ENCODE results near the gene UNC5C. TPM values are rescaled to one million over a fixed set of nuclear protein-coding genes. Genes with fewer than 3 reads are reported as not detected.

The UNC5C gene
- total RNA-seq, 2 donors from 2014 or later: not detected

DNA sequence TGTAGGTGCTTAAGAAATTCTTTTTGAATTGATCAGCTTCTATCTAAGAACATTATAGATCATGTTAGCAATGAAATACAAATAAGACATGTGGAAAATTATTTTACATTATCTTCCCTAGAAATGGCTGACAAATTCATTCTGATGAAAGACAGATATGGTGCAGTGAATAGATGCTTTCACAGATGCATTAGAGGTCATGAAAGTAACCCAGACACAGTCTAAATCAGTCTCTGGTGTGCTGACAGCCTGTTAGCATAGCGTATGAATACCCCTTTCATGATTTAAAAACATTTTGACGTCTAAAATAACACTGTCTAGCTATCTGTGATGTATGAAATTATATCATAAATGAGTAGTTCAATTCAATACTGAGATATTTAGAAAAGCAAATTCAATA lies 180.9 kb downstream of the UNC5C start:
- Mint-ChIP-seq H3K27ac (no peak overlapping the region), H3K9me3 (no peaks in the 10 kb centered on the region), H3K36me3 (no peaks in the 10 kb centered on the region), H3K27me3 (no peaks in the 10 kb centered on the region), H3K4me1 (ENCODE audit: low read depth in 2 of 2) (no peaks in the 10 kb centered on the region), H3K4me3 (no peak overlapping the region)
- ATAC-seq: no peak
- no peak for DNase-seq (ENCODE audit: low spot score)

DNA sequence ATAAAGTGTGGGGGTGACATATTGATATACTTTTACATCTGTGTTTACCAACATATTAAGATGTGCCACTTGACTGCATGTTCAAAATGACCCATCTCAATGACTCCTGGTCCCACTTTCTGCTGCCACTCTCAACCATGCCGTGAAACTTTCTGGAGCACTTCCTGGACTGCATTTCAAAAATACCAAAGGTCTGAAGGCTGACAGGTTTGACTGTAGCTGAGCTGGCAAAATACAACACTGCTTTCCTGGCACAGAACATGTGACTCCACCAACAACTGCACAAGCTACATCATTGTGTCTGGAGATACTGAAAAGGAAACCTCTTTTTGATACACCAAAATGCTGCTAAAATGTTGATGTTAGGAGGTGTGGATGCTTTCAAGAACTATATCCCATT lies 184.8 kb downstream of the UNC5C start:
- Mint-ChIP-seq H3K4me1 (ENCODE audit: low read depth in 2 of 2) (no peaks in the 10 kb centered on the region), H3K36me3 (no peaks in the 10 kb centered on the region), H3K9me3 (no peaks in the 10 kb centered on the region), H3K27me3 (no peaks in the 10 kb centered on the region), H3K27ac (no peak overlapping the region), H3K4me3 (no peak overlapping the region)
- ATAC-seq (no peak), DNase-seq (ENCODE audit: low spot score) (no peak)

DNA sequence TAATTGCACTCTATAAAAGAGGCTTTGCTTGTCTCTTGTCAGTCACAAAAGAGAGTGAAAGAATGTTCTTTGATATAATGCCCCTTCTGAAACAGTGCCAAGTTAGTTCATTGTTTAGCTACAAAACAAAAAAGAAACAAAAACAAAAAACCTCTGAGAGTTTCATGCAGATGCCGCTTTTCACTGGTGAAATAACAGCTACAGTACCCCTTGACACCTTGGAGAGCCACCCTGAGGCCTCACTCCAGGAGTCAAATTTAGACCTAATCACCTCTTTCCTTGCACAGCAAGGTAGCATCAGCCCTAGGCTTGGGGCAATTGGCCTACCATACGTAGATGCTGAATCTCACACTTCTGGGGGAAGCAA lies 185.2 kb downstream of the UNC5C start:
- Mint-ChIP-seq H3K4me1 (ENCODE audit: low read depth in 2 of 2) (no peaks in the 10 kb centered on the region), H3K27ac (no peak overlapping the region), H3K36me3 (no peaks in the 10 kb centered on the region), H3K27me3 (no peaks in the 10 kb centered on the region), H3K9me3 (no peaks in the 10 kb centered on the region), H3K4me3 (no peak overlapping the region)
- ATAC-seq (no peak), DNase-seq (ENCODE audit: low spot score) (no peak)

DNA sequence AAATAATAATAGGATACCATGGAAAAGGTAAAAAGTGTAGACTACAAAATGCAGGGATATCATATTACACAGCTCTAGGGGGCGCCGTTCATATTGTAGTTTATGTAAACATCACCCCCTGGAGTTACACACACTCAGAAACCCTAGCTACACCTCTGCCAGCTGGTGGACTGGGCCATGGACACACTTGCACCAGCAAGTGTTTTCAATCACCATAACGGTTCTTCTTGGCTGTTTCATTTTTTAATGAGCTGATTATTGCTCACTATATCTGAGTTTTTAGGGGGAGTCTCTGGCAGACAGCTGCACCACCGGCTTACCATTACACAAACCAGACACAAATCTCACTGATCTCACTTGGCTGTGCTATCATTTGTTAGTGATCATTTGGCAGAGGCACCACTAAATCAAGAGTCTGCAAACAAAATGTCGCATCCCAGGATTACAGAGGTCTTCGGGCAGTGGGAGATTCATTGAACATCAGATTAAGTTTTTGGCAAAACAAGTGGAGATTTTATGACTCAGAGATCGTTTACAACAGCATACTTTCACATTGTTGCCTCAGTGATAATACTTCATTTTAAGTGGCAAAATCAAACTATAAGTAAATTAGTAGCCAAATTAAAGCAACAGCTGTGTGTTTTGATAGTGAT lies 185.7 kb downstream of the UNC5C start:
- no peak overlapping the region for H3K27ac Mint-ChIP-seq
- DNase-seq (ENCODE audit: low spot score): no peak
- no peaks in the 10 kb centered on the region for H3K36me3 Mint-ChIP-seq

DNA sequence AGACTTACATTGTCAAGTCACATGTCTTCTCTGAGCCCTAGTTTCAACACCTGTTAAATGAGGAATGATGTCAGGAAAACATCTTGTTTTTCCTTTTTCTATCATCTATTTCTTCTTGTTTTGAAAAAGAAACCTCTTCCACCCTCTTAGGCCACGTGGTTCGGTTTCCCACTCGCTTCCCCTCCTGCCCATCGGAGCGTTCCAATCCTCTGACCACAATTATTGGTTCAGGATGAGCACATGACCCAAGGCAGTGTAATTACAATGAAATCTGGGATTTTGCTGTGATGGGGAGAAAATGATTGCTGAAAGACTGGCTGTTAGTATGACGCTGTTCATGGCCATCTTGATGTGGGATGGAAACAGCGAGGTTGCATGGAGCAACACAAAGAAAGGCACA lies 186.7 kb downstream of the UNC5C start:
- no peaks in the 10 kb centered on the region for H3K27me3 Mint-ChIP-seq
- H3K4me3 Mint-ChIP-seq: no peak overlapping the region
- ATAC-seq (no peak), DNase-seq (ENCODE audit: low spot score) (no peak)
- no peak overlapping the region for H3K27ac Mint-ChIP-seq
- no peaks in the 10 kb centered on the region for H3K4me1 Mint-ChIP-seq (ENCODE audit: low read depth in 2 of 2)
- H3K36me3 Mint-ChIP-seq: no peaks in the 10 kb centered on the region
- peaks cover 2% of the 10 kb centered on the region for H3K9me3 Mint-ChIP-seq

More for the DNA sequence above, 185.7 kb downstream of the UNC5C start:
- no peak for ATAC-seq
- Mint-ChIP-seq H3K9me3 (no peaks in the 10 kb centered on the region), H3K27me3 (no peaks in the 10 kb centered on the region), H3K4me3 (no peak overlapping the region), H3K4me1 (ENCODE audit: low read depth in 2 of 2) (no peaks in the 10 kb centered on the region)

DNA sequence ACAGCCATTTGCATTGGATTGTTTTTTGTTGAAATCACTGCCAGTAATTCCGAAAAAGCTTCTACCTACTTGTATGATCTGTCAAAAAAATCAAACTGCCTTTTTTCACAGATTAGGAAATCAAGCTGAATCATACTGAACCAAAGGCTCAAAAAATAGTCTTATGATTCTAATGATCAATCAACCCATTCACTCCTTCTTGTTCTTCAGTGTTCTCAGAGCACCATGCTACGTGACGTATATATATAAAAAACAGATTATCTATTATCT lies 187.1 kb downstream of the UNC5C start:
- no peak overlapping the region for H3K27ac Mint-ChIP-seq

DNA sequence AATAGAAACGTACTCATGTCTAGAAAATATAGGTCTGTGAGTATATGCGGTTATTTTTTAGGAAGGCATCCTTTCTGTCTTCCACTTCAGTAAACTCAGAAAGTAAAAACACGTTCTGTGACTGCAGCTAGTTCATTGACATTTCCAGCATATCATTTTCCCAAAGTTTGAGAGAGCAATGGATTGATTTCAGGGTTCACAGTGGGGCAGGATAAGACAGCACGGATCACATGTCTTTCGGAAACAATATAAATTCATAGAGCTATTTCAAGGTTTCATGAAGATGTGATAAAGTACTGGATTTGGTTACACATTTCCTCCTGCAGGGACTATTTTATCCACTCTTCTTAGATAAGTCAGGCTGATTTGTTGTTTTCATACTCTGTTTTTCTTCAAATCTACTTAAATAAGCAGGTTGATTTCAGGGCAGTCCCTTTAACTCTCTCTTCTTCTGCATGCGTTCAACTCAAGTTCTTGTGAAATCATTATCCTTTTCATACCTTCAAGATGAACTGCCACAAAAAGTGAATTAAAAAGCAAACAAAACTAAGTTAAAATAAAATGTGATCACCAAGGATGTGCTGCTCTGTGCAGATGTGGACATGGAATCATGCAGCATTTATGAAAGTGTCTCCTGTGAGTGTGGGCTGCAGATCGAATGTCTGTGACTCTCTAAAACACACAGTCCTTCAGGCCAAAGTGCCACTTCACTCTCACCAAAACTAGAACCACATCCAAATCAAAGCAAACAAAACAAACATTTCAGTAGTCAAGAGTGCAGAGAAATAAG lies 187.7 kb downstream of the UNC5C start:
- Mint-ChIP-seq H3K4me1 (ENCODE audit: low read depth in 2 of 2) (no peaks in the 10 kb centered on the region), H3K9me3 (peaks cover 2% of the 10 kb centered on the region), H3K4me3 (no peak overlapping the region), H3K27ac (no peak overlapping the region), H3K36me3 (no peaks in the 10 kb centered on the region), H3K27me3 (no peaks in the 10 kb centered on the region)
- ATAC-seq (no peak), DNase-seq (ENCODE audit: low spot score) (no peak)

More for the DNA sequence above, 187.1 kb downstream of the UNC5C start:
- Mint-ChIP-seq H3K27me3 (no peaks in the 10 kb centered on the region), H3K36me3 (no peaks in the 10 kb centered on the region), H3K4me1 (ENCODE audit: low read depth in 2 of 2) (no peaks in the 10 kb centered on the region), H3K4me3 (no peak overlapping the region), H3K9me3 (peaks cover 2% of the 10 kb centered on the region)
- DNase-seq (ENCODE audit: low spot score): no peak
- ATAC-seq: no peak

DNA sequence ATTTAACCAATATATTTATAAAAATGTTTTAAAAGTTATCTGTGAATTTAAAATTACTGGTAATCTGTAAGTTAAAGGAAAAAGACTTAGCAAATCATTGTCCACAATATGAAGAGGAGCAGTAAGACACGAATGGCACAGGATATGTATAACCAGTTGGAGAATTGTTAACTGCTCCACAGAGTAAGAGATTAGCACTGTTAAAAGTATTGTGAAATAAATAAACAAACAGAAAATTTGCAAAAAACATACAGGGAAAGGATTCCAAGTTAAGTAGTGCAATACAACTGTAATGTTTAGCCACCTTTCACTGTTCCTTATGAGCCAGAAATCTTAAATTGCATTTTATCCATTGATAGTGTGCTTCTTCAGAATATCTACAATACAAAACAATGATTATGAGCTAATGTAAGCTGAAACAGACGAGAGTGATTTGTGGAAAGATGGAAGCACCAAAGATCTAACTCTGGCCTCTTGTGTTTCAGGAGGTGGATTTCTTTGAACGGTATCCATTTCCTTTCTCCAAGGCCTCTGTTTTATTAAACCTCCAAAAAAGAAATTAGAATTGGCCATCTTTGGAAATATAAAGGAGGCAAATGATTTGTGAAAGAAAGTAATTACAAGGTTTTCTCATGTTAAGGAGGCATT lies 188.4 kb downstream of the UNC5C start:
- Mint-ChIP-seq H3K4me1 (ENCODE audit: low read depth in 2 of 2) (no peaks in the 10 kb centered on the region), H3K4me3 (no peak overlapping the region), H3K9me3 (peaks cover 2% of the 10 kb centered on the region), H3K27me3 (no peaks in the 10 kb centered on the region), H3K27ac (no peak overlapping the region), H3K36me3 (no peaks in the 10 kb centered on the region)
- DNase-seq (ENCODE audit: low spot score): no peak
- no peak for ATAC-seq

DNA sequence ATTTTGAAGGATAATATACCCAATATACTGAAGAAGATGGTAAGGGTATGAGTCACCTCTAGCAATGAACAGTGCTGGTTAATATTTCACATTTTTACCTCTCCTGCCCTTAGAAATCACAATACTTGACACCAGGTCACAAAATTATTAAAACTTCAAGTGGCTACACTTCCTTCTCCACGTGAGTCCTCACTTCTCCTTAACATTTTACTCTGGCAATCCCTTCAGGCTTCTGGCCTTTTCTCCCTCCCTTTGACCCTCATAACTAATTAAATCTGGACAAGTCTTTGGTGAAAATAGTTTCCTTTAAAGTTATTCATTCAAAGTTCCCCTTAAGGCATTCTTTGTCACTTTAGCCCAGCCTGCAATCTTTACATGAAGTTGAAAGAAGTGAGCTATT lies 190.4 kb downstream of the UNC5C start:
- Mint-ChIP-seq H3K4me3 (no peak overlapping the region), H3K9me3 (peaks cover 2% of the 10 kb centered on the region), H3K27me3 (no peaks in the 10 kb centered on the region), H3K36me3 (no peaks in the 10 kb centered on the region), H3K4me1 (ENCODE audit: low read depth in 2 of 2) (no peaks in the 10 kb centered on the region), H3K27ac (no peak overlapping the region)
- DNase-seq (ENCODE audit: low spot score) (no peak), ATAC-seq (no peak)

DNA sequence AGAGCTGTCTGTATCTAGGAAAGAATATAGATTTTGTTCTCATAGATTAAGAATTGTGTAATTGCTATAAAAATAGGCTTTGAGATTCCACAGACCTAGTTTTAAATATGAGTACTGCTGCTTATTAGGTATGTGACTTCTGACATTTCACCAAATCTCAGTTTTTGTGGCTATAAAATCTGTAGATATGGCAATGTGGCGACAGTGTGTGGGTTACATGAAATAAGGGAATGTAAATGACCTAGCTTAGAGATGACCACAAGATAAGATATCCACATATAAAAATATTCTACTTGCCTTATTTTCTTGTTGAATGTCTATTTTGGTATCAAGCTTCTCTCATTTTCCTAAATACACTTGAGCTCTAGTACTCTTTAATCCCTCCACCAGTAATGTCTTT lies 193.8 kb downstream of the UNC5C start:
- ATAC-seq (no peak), DNase-seq (ENCODE audit: low spot score) (no peak)
- Mint-ChIP-seq H3K4me3 (no peak overlapping the region), H3K27me3 (no peaks in the 10 kb centered on the region), H3K36me3 (no peaks in the 10 kb centered on the region), H3K4me1 (ENCODE audit: low read depth in 2 of 2) (no peaks in the 10 kb centered on the region), H3K27ac (no peak overlapping the region), H3K9me3 (peaks cover 14% of the 10 kb centered on the region)

DNA sequence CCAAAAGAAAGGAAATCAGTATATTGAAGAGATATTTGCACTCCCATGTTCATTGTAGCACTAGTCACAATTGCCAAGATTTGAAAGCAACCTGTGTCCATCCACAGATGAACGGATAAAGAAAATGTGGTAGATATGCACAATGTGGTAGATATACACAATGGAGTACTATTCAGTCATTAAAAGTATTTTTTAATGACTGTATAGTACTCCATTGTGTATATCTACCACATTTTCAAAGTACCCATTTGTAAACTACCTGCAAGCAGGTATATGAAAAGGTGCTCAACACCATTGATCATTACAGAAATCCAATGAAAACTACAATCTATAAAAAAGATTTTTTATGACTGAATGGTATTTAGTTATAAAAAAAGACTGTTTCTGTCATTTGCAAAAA lies 200.4 kb downstream of the UNC5C start:
- Mint-ChIP-seq H3K4me1 (ENCODE audit: low read depth in 2 of 2) (no peaks in the 10 kb centered on the region), H3K27ac (no peak overlapping the region), H3K27me3 (no peaks in the 10 kb centered on the region), H3K4me3 (no peak overlapping the region), H3K9me3 (peaks cover 30% of the 10 kb centered on the region), H3K36me3 (peaks cover 16% of the 10 kb centered on the region)
- DNase-seq (ENCODE audit: low spot score) (no peak), ATAC-seq (no peak)

DNA sequence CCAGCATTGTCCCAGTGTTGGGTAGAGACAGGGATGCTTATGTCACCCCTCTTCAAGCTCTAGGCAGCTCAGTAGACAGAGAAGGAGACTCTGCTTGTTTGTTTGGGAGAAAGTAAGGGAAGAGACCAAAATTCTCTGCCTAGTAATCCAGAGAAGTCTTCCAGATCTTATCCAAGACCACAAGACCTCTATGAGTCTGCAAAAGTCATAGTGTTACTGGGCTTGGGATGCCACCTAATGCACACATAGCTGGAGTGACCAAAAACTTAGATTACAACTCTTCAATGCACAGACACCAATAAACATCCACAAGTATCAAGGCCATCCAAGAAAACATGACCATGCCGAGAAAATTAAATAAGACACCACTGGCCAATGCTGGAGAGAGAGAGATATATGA lies 205.5 kb downstream of the UNC5C start:
- no peak for DNase-seq (ENCODE audit: low spot score)
- Mint-ChIP-seq H3K4me3 (no peak overlapping the region), H3K9me3 (peaks cover 21% of the 10 kb centered on the region), H3K36me3 (peaks cover 16% of the 10 kb centered on the region), H3K27me3 (no peaks in the 10 kb centered on the region), H3K27ac (no peak overlapping the region), H3K4me1 (ENCODE audit: low read depth in 2 of 2) (no peaks in the 10 kb centered on the region)
- ATAC-seq: no peak

DNA sequence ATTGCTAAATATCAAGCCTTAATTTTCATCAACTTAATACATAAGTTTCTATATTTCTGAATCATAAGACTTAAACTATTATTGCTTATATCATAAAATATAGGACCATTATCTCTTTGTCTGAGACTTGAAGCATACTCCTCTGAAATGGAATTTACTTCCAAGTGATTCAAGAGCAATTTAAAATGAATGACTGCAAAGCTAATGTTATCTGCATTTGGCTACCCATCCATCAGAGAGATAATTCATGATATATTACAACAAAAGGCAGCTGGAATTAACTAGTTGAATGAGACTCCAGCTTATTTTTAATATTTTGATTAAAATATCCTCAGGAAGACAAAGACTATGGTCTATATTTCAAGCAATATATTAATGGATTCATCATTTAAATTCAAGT lies 208.6 kb downstream of the UNC5C start:
- DNase-seq (ENCODE audit: low spot score): no peak
- no peaks in the 10 kb centered on the region for H3K27me3 Mint-ChIP-seq
- no peak overlapping the region for H3K27ac Mint-ChIP-seq
- H3K4me3 Mint-ChIP-seq: no peak overlapping the region
- H3K36me3 Mint-ChIP-seq: peaks cover 9% of the 10 kb centered on the region
- H3K9me3 Mint-ChIP-seq: peaks cover 8% of the 10 kb centered on the region
- no peak for ATAC-seq
- no peaks in the 10 kb centered on the region for H3K4me1 Mint-ChIP-seq (ENCODE audit: low read depth in 2 of 2)

DNA sequence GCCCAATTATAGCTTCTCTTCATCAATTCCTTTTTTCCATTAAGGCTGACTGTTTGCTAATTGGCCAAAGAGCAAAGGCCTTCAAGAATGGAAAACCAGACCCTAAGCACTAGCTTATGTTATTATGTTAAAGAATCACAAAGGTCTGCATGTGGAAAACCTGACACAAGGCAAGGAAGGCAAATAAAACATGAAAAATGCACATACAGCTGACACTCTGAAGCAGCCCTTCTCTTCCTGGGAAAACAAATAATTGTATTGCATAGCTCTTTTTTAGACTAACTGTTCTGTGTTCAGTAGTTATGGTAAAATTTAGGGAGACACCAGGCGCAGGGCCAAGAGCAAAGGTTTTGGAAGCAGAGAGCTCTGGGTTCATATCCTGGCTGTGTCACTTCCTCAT lies 223.1 kb downstream of the UNC5C start:
- no peaks in the 10 kb centered on the region for H3K9me3 Mint-ChIP-seq
- no peaks in the 10 kb centered on the region for H3K4me1 Mint-ChIP-seq (ENCODE audit: low read depth in 2 of 2)
- no peak overlapping the region for H3K27ac Mint-ChIP-seq
- H3K4me3 Mint-ChIP-seq: no peak overlapping the region
- no peak for ATAC-seq
- no peaks in the 10 kb centered on the region for H3K27me3 Mint-ChIP-seq
- no peaks in the 10 kb centered on the region for H3K36me3 Mint-ChIP-seq
- no peak for DNase-seq (ENCODE audit: low spot score)

All from natural killer cell treated with Interleukin-12 subunit alpha and Interleukin-12 subunit beta and Interleukin-15 and Interleukin-18, amount 100 ng/mL, for 72 hours (primary cell).